Nephron progenitor cell (in vitro differentiated cells): ENCODE data around the gene CFTR.

Experiments used
- DNase-seq: peaks from one replicate; pipeline ENCODE4 v3.0.0; 2021
- H3K27ac Mint-ChIP-seq: 2 replicates; pipeline ENCODE4 v1.8.0; 2021; ENCODE audit warnings: mild to moderate bottlenecking, moderate library complexity, mixed read lengths
- H3K27me3 Mint-ChIP-seq: 2 replicates; pipeline ENCODE4 v1.8.0; 2021; ENCODE audit warnings: mild to moderate bottlenecking, low read depth, mixed read lengths; ENCODE audit not compliant: poor library complexity
- H3K36me3 Mint-ChIP-seq: 2 replicates; pipeline ENCODE4 v1.8.0; 2021; ENCODE audit warnings: low read depth, mixed read lengths
- H3K4me1 Mint-ChIP-seq: 2 replicates; pipeline ENCODE4 v1.8.0; 2021; ENCODE audit warnings: mixed read lengths
- H3K4me3 Mint-ChIP-seq: 2 replicates; pipeline ENCODE4 v1.8.0; 2021; ENCODE audit warnings: mild to moderate bottlenecking, moderate library complexity, mixed read lengths
- H3K9me3 Mint-ChIP-seq: 2 replicates; pipeline ENCODE4 v1.8.0; 2021; ENCODE audit warnings: mild to moderate bottlenecking, moderate library complexity, mixed read lengths
- TF ChIP-seq, protein P1 (sequence below): fragments of 200-600 bp; sonication (generic); IDR thresholded peaks from 2 replicates; pipeline ENCODE4 v1.5.0; 2021; ENCODE audit warnings: antibody characterized with exemption

CFTR gene

DNA sequence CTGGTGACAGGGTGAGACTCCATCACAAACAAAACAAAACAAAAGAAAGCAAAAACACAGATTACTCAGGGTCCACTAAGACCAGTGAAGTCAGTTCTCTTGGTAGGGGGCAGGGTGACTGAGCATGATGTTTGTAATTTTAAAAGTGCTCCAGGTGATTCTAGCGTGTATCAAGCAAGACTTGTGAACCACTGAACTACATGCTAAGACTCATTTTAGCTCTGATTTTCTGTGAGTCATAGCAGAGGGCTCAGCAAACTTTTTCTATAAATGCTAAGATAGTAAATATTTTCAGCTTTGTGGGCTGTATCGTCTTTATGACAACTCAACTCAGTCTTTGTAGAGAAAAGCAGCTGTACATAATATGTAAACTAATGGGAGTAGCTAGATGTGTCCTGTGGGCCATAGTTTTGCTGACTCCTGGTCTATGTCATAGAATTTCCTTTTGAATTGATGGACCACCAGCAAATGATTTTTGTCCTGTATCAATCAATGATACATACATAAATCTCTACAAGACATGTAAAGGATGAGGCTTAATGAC, 141.3 kb downstream of the CFTR start:
- H3K27me3 Mint-ChIP-seq, result no peaks in the 10 kb centered on the region
- peaks cover 10% of the 10 kb centered on the region for H3K4me1 Mint-ChIP-seq
- TF ChIP-seq, protein P1, sequence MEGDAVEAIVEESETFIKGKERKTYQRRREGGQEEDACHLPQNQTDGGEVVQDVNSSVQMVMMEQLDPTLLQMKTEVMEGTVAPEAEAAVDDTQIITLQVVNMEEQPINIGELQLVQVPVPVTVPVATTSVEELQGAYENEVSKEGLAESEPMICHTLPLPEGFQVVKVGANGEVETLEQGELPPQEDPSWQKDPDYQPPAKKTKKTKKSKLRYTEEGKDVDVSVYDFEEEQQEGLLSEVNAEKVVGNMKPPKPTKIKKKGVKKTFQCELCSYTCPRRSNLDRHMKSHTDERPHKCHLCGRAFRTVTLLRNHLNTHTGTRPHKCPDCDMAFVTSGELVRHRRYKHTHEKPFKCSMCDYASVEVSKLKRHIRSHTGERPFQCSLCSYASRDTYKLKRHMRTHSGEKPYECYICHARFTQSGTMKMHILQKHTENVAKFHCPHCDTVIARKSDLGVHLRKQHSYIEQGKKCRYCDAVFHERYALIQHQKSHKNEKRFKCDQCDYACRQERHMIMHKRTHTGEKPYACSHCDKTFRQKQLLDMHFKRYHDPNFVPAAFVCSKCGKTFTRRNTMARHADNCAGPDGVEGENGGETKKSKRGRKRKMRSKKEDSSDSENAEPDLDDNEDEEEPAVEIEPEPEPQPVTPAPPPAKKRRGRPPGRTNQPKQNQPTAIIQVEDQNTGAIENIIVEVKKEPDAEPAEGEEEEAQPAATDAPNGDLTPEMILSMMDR, result no peak
- H3K27ac Mint-ChIP-seq, result no peak overlapping the region
- DNase-seq, result no peak
- no peak overlapping the region for H3K4me3 Mint-ChIP-seq
- H3K9me3 Mint-ChIP-seq, result no peaks in the 10 kb centered on the region
- no peaks in the 10 kb centered on the region for H3K36me3 Mint-ChIP-seq

DNA sequence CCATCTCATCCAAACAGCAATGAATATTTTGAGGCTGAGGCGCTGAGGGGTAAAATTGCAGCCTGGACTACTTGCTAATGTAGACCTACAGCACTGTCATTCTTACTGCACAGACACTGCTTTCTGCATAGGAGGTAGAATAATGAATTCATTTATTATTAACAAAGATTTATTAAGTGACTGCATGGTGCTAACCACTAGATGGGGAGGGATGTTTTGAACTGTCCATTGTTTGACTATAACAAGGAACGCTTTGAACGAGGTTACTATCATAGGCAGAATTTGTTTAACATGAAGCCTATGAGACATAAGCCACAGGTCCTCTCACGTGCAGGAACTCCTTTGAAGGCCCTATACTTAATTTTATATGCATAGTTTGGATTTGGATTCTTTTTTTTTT, 143.8 kb downstream of the CFTR start:
- Mint-ChIP-seq H3K27me3 (no peaks in the 10 kb centered on the region), H3K27ac (no peak overlapping the region), H3K9me3 (no peaks in the 10 kb centered on the region), H3K4me1 (peaks cover 10% of the 10 kb centered on the region), H3K4me3 (no peak overlapping the region), H3K36me3 (no peaks in the 10 kb centered on the region)
- TF ChIP-seq, protein P1, result no peak
- DNase-seq, result no peak

DNA sequence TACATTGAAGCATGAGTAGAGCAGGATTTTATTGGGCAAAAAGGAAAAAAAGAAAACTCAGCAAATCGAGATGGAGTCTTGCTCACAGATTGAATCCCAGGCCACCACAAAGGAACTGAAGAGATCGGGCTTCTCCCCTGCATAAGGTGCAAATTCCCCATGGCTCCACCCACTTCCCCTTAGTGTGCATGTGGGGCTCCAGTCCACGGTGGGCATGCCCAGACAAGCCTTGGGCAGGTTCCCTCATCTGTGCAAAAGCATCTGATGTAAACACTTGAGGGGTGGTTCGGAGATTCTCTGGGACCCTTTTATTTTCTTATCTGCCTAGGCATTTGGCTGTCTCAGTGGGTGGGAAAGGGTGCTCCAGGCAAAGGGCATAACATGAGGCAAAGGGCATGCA, 150.7 kb downstream of the CFTR start:
- H3K4me3 Mint-ChIP-seq, result no peak overlapping the region
- peaks cover 18% of the 10 kb centered on the region for H3K4me1 Mint-ChIP-seq
- peaks cover 12% of the 10 kb centered on the region for H3K36me3 Mint-ChIP-seq
- no peak for DNase-seq
- H3K9me3 Mint-ChIP-seq, result peaks cover 32% of the 10 kb centered on the region
- no peaks in the 10 kb centered on the region for H3K27me3 Mint-ChIP-seq
- peak overlapping the region; percentile 92 for H3K27ac Mint-ChIP-seq
- TF ChIP-seq, protein P1, result no peak

DNA sequence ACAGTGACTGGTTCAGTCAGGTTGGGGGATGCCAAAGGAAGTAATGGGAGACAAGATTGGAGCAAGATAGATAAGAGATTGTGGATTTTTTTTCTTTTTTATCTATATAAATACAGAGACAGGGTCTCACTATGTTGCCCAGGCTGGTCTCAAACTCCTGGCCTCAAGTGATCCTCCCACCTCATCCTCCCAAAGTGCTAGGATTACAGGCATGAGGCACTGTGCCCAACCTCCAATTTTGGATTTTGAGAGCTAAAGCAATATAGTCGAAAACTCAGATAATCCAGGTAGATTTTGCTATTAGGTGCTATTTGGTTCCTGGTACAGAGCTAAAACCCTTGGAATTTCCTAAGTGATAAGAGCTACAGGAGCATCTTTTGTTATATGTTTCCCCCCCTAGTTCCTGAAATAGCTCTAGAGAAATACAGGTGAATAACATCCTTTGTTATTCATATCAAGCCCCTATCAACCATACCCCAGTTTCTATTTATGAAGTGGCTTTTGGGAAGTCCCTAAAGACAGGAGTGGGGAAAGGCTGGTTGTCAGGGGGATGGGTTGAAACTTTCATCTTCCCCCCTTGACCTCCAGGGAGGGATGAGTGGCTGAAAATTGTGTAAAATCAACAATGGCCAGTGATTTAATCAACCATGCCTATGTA, 151.2 kb downstream of the CFTR start:
- Mint-ChIP-seq H3K36me3 (peaks cover 12% of the 10 kb centered on the region), H3K4me1 (peaks cover 18% of the 10 kb centered on the region), H3K4me3 (no peak overlapping the region), H3K9me3 (peaks cover 34% of the 10 kb centered on the region), H3K27me3 (no peaks in the 10 kb centered on the region), H3K27ac (peak overlapping the region; percentile 92)
- no peak for DNase-seq
- TF ChIP-seq, protein P1, result no peak

DNA sequence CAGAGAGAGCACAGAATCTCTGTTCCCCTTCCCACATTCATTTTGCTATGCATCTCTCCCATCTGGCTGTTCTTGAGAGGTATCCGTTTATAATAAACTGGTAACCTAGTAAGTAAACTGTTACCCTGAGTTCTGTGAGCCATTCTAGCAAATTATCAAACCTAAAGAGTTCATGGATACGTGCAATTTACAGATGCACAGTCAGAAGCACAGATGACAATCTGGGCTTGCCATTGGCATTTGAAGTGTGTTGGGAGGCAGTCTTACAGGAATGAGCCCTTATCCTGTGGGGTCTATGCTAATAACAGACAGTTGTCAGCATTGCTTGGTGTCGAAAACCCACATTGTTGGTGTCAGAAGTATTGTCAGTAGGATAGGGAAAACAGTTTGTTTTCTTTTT, 151.8 kb downstream of the CFTR start:
- H3K4me1 Mint-ChIP-seq, result peaks cover 18% of the 10 kb centered on the region
- DNase-seq, result no peak

More for the DNA sequence above, 151.8 kb downstream of the CFTR start:
- peaks cover 12% of the 10 kb centered on the region for H3K36me3 Mint-ChIP-seq
- H3K27ac Mint-ChIP-seq, result no peak overlapping the region
- TF ChIP-seq, protein P1, result no peak
- H3K27me3 Mint-ChIP-seq, result no peaks in the 10 kb centered on the region
- peaks cover 39% of the 10 kb centered on the region for H3K9me3 Mint-ChIP-seq
- H3K4me3 Mint-ChIP-seq, result no peak overlapping the region
